Fibroblast of the aortic adventitia (primary cell): ENCODE data around the gene ACTN2. TPM values are rescaled to one million over a fixed set of nuclear protein-coding genes. Genes with fewer than 3 reads are reported as not detected.

Experiments used
- DNase-seq: peaks from one replicate; pipeline ENCODE4 v3.0.0-alpha.2; 2010; ENCODE audit warnings: low read depth
- H3K4me3 ChIP-seq: 2 replicates; pipeline ENCODE4 v1.5.1; 2011; ENCODE audit warnings: low read depth, mild to moderate bottlenecking, control low read depth, low read length, moderate library complexity
- CTCF ChIP-seq: IDR thresholded peaks from 2 replicates; pipeline ENCODE4 v1.5.1; 2011; ENCODE audit warnings: mild to moderate bottlenecking, low read length, control low read depth, inconsistent platforms; ENCODE audit not compliant: insufficient read depth
- total RNA-seq: library from RNA; depleted of rRNA; stranded (reverse); fragments of >200 nt; gene quantifications from 2 replicates; pipeline ENCODE4 v1.2.3, GENCODE V29; 2012; ENCODE audit warnings: low replicate concordance

The ACTN2 gene
- total RNA-seq, 1 donor: 0.18 TPM

DNA sequence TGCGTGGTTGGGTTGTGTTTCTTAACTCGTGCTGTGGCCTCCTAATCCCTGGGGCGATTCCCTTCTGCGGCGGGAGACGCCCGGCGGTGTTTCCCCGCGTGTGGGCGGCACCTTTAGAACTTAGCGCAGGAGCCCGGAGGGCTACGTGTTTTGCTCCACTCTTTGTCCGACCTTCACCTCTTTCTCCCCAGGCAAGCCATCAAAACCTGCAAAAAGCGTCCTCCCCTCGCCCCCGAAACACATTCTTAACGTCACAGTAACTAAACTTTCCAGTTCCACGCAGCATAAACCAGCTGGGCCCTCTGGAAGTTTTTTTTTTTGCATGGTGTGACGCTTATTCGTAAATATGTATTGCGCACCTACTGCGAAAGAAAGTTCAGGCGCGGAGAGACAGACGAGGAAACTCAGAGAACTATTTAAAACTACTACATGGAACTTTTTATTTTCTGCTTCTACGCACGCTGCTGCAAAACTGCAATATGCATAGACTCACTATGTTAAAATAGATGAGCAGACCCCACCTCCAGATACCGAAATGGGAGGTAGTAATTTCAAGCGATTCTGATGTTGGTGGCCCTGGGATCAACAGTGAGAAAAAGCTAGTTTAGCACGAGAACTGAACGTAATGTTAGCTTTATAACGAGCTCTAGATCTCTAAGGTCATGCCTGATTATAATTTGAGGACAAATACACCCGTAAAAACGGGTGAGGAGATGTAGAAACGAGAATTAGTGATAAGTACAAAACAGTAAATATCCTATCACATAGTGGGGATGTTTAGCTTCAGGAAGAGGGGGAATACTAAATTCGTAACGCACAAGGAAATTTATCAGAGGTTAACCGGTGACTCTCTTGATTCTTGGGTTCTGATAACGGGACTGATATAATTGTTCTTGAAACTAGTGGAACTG, 109.7 kb downstream of the ACTN2 start:
- DNase-seq: peak; percentile 60

DNA sequence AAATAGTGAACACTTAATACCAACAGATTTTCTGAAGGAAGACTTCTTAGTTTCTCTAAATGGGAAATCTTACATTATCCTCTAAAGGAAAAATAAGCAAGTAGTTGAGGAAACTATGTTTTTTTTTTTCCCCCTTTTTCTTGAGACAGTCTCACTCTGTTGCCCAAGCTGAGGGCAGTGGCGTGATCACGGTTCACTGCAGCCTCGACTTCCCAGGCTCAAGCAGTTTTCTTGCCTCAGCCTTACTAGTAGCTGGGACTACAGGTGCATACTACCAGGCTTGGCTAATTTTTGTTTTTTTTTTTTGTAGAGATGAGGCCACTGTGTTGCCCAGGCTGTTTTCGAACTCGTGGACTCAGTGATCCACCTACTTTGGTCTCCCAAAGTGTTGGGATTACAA, 112.7 kb downstream of the ACTN2 start:
- DNase-seq: no peak
- TF ChIP-seq CTCF: no peak
- H3K4me3 ChIP-seq: no peak overlapping the region

More for the DNA sequence above, 109.7 kb downstream of the ACTN2 start:
- TF ChIP-seq CTCF: no peak
- H3K4me3 ChIP-seq: peak overlapping the region; percentile 96

DNA sequence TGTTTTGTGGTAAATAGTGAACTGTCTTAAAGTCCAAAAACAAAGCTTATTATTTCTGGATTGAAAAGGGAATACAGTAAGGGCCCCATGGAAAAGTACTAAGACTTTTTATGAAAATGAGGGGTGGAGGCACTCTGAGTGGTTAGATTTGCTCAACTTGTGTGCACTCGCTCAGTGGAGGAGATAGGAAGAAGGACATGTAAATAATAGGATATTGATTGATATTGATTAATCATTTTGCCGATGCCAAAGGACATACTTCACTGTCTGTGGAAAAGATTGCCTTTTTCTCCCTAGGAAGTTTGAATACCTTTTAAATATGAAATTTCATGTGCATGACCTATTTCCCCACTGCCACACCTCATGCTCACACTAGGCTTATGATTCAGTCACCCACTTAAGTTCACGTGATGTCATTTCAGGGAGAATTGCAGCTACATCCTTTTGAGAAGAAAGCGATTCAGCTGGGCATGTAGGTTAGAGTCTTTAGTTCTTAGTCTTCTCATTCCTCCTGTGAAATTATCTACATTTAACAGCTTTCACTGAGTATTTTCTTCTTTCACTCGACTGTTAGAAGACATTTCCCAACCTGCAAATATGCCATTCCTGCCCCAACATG, 113.8 kb downstream of the ACTN2 start:
- H3K4me3 ChIP-seq: no peak overlapping the region
- DNase-seq: no peak
- no peak for TF ChIP-seq CTCF

- H3K4me3 ChIP-seq: no peak overlapping the region
- TF ChIP-seq CTCF: no peak
- no peak for DNase-seq
Measured at GRCh38 chr1:236800623-236801022, 114.3 kb downstream of the ACTN2 start.

DNA sequence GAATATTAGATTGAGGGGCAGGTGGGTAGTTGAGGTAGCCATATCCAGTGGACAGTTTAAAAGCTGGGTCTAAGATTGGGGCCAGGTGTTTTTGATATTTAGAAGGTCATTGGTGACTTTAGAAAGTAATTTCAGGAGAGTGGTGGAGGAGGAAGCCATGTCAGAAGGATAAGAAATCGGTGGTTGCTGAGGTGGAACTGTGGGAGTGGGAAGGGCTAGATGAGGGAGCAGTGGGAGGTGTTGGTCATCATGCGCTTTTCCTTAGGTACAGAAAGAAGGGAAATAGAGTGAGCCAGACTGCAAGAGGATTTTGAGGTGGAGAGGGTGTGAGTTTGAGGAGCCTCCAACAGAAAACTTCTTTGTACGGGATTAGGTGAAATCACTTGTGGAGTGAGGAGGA, 116.0 kb downstream of the ACTN2 start:
- no peak for DNase-seq
- no peak for TF ChIP-seq CTCF
- H3K4me3 ChIP-seq: no peak overlapping the region

DNA sequence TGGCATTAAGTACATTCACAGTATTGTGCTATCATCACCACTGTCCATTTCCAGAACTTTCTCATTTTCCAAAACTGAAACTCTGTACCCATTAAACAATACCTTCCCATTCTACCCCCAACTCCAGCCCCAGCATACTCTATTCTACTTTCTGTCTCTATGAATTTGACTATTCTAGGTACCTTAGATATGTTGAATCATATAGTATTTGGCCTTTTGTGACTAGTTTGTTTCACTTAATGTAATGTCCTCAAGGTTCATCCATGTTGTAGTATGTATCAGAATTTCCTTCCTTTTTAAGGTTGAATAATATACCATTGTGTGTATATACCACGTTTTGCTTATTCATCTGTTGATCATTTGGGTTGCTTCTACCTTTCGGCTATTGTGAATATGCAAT, 120.3 kb downstream of the ACTN2 start:
- no peak overlapping the region for H3K4me3 ChIP-seq
- no peak for DNase-seq
- no peak for TF ChIP-seq CTCF
